Measurements from ENCODE around the gene DCAF8. TPM values are rescaled to one million over a fixed set of nuclear protein-coding genes. Genes with fewer than 3 reads are reported as not detected.

Gene DCAF8
- total RNA-seq, 1 donor from 2014 or later: 163 TPM

GRCh38 chr1:160239582-160240299 lies 22.6 kb downstream of the DCAF8 start:
- no peak overlapping the region for H3K27ac Mint-ChIP-seq (ENCODE audit: unreplicated experiment)
- DNase-seq (ENCODE audit: extremely low spot score, unreplicated experiment): no peak
- no peak overlapping the region for H3K4me3 Mint-ChIP-seq (ENCODE audit: unreplicated experiment)
- H3K27me3 Mint-ChIP-seq (ENCODE audit: unreplicated experiment): no peaks in the 10 kb centered on the region
- peaks cover 10% of the 10 kb centered on the region for H3K4me1 Mint-ChIP-seq (ENCODE audit: unreplicated experiment)
- TF ChIP-seq CTCF (IDR thresholded peaks at IDR 0.05): no peak
- no peaks in the 10 kb centered on the region for H3K9me3 Mint-ChIP-seq (ENCODE audit: unreplicated experiment)
- H3K36me3 Mint-ChIP-seq (ENCODE audit: unreplicated experiment): peaks cover 27% of the 10 kb centered on the region

GRCh38 chr1:160238408-160238807 lies 23.9 kb downstream of the DCAF8 start:
- H3K27me3 Mint-ChIP-seq (ENCODE audit: unreplicated experiment): no peaks in the 10 kb centered on the region
- peaks cover 25% of the 10 kb centered on the region for H3K36me3 Mint-ChIP-seq (ENCODE audit: unreplicated experiment)
- no peak overlapping the region for H3K27ac Mint-ChIP-seq (ENCODE audit: unreplicated experiment)
- DNase-seq (ENCODE audit: extremely low spot score, unreplicated experiment): no peak
- no peak for TF ChIP-seq CTCF (IDR thresholded peaks at IDR 0.05)
- no peaks in the 10 kb centered on the region for H3K9me3 Mint-ChIP-seq (ENCODE audit: unreplicated experiment)
- H3K4me1 Mint-ChIP-seq (ENCODE audit: unreplicated experiment): no peaks in the 10 kb centered on the region
- H3K4me3 Mint-ChIP-seq (ENCODE audit: unreplicated experiment): no peak overlapping the region

- no peak for DNase-seq (ENCODE audit: extremely low spot score, unreplicated experiment)
- Mint-ChIP-seq H3K27me3 (ENCODE audit: unreplicated experiment) (no peaks in the 10 kb centered on the region), H3K9me3 (ENCODE audit: unreplicated experiment) (no peaks in the 10 kb centered on the region), H3K4me1 (ENCODE audit: unreplicated experiment) (no peaks in the 10 kb centered on the region), H3K4me3 (ENCODE audit: unreplicated experiment) (no peak overlapping the region), H3K36me3 (ENCODE audit: unreplicated experiment) (peaks cover 27% of the 10 kb centered on the region), H3K27ac (ENCODE audit: unreplicated experiment) (no peak overlapping the region)
- no peak for TF ChIP-seq CTCF (IDR thresholded peaks at IDR 0.05)
These were observed 24.8 kb downstream of the DCAF8 start for GRCh38 chr1:160237558-160237957.

GRCh38 chr1:160236806-160237205 lies 25.5 kb downstream of the DCAF8 start:
- no peaks in the 10 kb centered on the region for H3K4me1 Mint-ChIP-seq (ENCODE audit: unreplicated experiment)
- H3K27me3 Mint-ChIP-seq (ENCODE audit: unreplicated experiment): no peaks in the 10 kb centered on the region
- no peaks in the 10 kb centered on the region for H3K9me3 Mint-ChIP-seq (ENCODE audit: unreplicated experiment)
- H3K4me3 Mint-ChIP-seq (ENCODE audit: unreplicated experiment): no peak overlapping the region
- H3K27ac Mint-ChIP-seq (ENCODE audit: unreplicated experiment): no peak overlapping the region
- no peak for TF ChIP-seq CTCF (IDR thresholded peaks at IDR 0.05)
- DNase-seq (ENCODE audit: extremely low spot score, unreplicated experiment): no peak
- peaks cover 27% of the 10 kb centered on the region for H3K36me3 Mint-ChIP-seq (ENCODE audit: unreplicated experiment)

GRCh38 chr1:160232911-160233310 lies 29.4 kb downstream of the DCAF8 start:
- DNase-seq (ENCODE audit: extremely low spot score, unreplicated experiment): no peak
- Mint-ChIP-seq H3K27me3 (ENCODE audit: unreplicated experiment) (no peaks in the 10 kb centered on the region), H3K4me3 (ENCODE audit: unreplicated experiment) (no peak overlapping the region), H3K36me3 (ENCODE audit: unreplicated experiment) (peaks cover 30% of the 10 kb centered on the region), H3K9me3 (ENCODE audit: unreplicated experiment) (no peaks in the 10 kb centered on the region), H3K27ac (ENCODE audit: unreplicated experiment) (peak overlapping the region; percentile 17), H3K4me1 (ENCODE audit: unreplicated experiment) (no peaks in the 10 kb centered on the region)
- TF ChIP-seq CTCF (IDR thresholded peaks at IDR 0.05): no peak
